Tibial artery (tissue), 4 donors: ENCODE data around the gene MAPRE3.

Source experiments
- DNase-seq, 2 donors: peaks; one replicate each; pipeline ENCODE4 v3.0.0-alpha.2; 2019
- H3K27ac ChIP-seq, 2 donors: fragments of 200-600 bp; sonication (generic) in 1 of 2; 1 replicate in 1 of 2; 2 replicates in 1 of 2; pipeline ENCODE4 v1.5.1; 2018 to 2019; ENCODE audit warnings: mild to moderate bottlenecking in 1 of 2
- H3K27me3 ChIP-seq, 2 donors: fragments of 200-600 bp; sonication (generic) in 1 of 2; one replicate each; pipeline versions ENCODE4 v1.5.1 to v1.6.0; 2016 to 2019
- H3K36me3 ChIP-seq, 3 donors: fragments of 200-600 bp; sonication (generic) in 2 of 3; one replicate each; pipeline ENCODE4 v1.5.1; 2016 to 2019; ENCODE audit warnings: mild to moderate bottlenecking in 2 of 3
- H3K4me1 ChIP-seq, 4 donors: fragments of 200-600 bp; sonication (generic) in 2 of 4; 1 replicate in 3 of 4; 2 replicates in 1 of 4; pipeline ENCODE4 v1.5.1; 2016 to 2019
- H3K4me3 ChIP-seq, 2 donors: fragments of 200-600 bp; sonication (generic) in 1 of 2; 1 replicate in 1 of 2; 2 replicates in 1 of 2; pipeline ENCODE4 v1.5.1; 2018 to 2019; ENCODE audit warnings: mild to moderate bottlenecking in 2 of 2
- H3K9me3 ChIP-seq, 3 donors: fragments of 200-600 bp; sonication (generic) in 1 of 3; one replicate each; pipeline ENCODE4 v1.5.1; 2016 to 2019
- CTCF ChIP-seq, 2 experiments: fragments of 200-600 bp in 1 of 2; fragments of 450-650 bp in 1 of 2; IDR thresholded peaks; one replicate each; pipeline ENCODE4 v1.5.1; 2017 to 2019; ENCODE audit warnings: antibody characterized with exemption in 2 of 2, mild to moderate bottlenecking in 1 of 2, moderate library complexity in 1 of 2
- intact Hi-C: fragments of 100-400 bp; cut with DNase I; formaldehyde crosslinking; loops from one replicate; pipeline ENCODE4 v1.15.0; 2023; ENCODE audit warnings: low total_unique reads

Gene MAPRE3

GRCh38 chr2:27050281-27050995 lies 80.0 kb downstream of the MAPRE3 start:
- Histone ChIP-seq H3K27me3 (no peaks in the 10 kb centered on the region), H3K9me3 (no peaks in the 10 kb centered on the region), H3K27ac (peak overlapping the region; percentile 91 to 98), H3K4me1 (peaks cover 0 to 18% (median 12%) of the 10 kb centered on the region in 4 donors), H3K36me3 (peaks cover 8 to 23% (median 13%) of the 10 kb centered on the region in 3 donors), H3K4me3 (peak overlapping the region; percentile 75 to 98)
- peak; percentile 62 to 73 for TF ChIP-seq CTCF (IDR thresholded peaks at IDR 0.05)
- intact Hi-C loops = loop anchor here (5.0 kb wide), 1 partner anchor 37 kb away; the partner anchor contains the start of gene KHK
- DNase-seq = peak; percentile 91 to 97

GRCh38 chr2:27050996-27051901 lies 80.8 kb downstream of the MAPRE3 start, which contains the start of gene AGBL5:
Gene AGBL5, plus strand, starts transcription at chr2:27051668. Its CDS starts 1,291 bp downstream, at chr2:27052959.
- no peaks in the 10 kb centered on the region for H3K9me3 ChIP-seq
- peak; percentile 96 to 98 for DNase-seq
- H3K27ac ChIP-seq = peak within 1 kb of the TSS; percentile 91 to 98
- no peaks in the 10 kb centered on the region for H3K27me3 ChIP-seq
- H3K36me3 ChIP-seq = peaks cover 16 to 31% (median 19%) of the 10 kb centered on the region in 3 donors
- TF ChIP-seq CTCF (IDR thresholded peaks at IDR 0.05) = no peak
- H3K4me3 ChIP-seq = peak within 1 kb of the TSS; percentile 75 to 98
- intact Hi-C loops = loop anchor here (5.0 kb wide), 1 partner anchor 36 kb away; the partner anchor contains the start of gene KHK
- H3K4me1 ChIP-seq = peaks cover 0 to 18% (median 12%) of the 10 kb centered on the region in 4 donors

GRCh38 chr2:27051902-27052645 lies 81.6 kb downstream of the MAPRE3 start:
- H3K9me3 ChIP-seq = no peaks in the 10 kb centered on the region
- DNase-seq = peak; percentile 45 to 78
- H3K27ac ChIP-seq = peak overlapping the region; percentile 91 to 98
- H3K4me3 ChIP-seq = peak overlapping the region; percentile 75 to 98
- intact Hi-C loops = loop anchor here (5.0 kb wide), 1 partner anchor 35 kb away; the partner anchor contains the start of gene KHK
- H3K36me3 ChIP-seq = peaks cover 21 to 39% (median 24%) of the 10 kb centered on the region in 3 donors
- H3K4me1 ChIP-seq = peaks cover 0 to 18% (median 12%) of the 10 kb centered on the region in 4 donors
- TF ChIP-seq CTCF (IDR thresholded peaks at IDR 0.05) = no peak
- H3K27me3 ChIP-seq = no peaks in the 10 kb centered on the region

- intact Hi-C loops = loop anchor here (5.0 kb wide), 1 partner anchor 34 kb away; the partner anchor contains the start of gene KHK
- Histone ChIP-seq H3K36me3 (peaks cover 21 to 50% (median 24%) of the 10 kb centered on the region in 3 donors), H3K4me1 (peaks cover 0 to 18% (median 12%) of the 10 kb centered on the region in 4 donors), H3K9me3 (no peaks in the 10 kb centered on the region), H3K4me3 (no peak overlapping the region), H3K27me3 (no peaks in the 10 kb centered on the region), H3K27ac (no peak overlapping the region)
- no peak for TF ChIP-seq CTCF (IDR thresholded peaks at IDR 0.05)
- DNase-seq = no peak
These were observed 82.9 kb downstream of the MAPRE3 start for GRCh38 chr2:27053321-27053720.

- no peaks in the 10 kb centered on the region for H3K27me3 ChIP-seq
- H3K36me3 ChIP-seq = peaks cover 21 to 54% (median 24%) of the 10 kb centered on the region in 3 donors
- no peak overlapping the region for H3K4me3 ChIP-seq
- intact Hi-C loops = loop anchor here (5.0 kb wide), 1 partner anchor 34 kb away; the partner anchor contains the start of gene KHK
- H3K9me3 ChIP-seq = no peaks in the 10 kb centered on the region
- DNase-seq = no peak
- peaks cover 0 to 18% (median 12%) of the 10 kb centered on the region in 4 donors for H3K4me1 ChIP-seq
- no peak for TF ChIP-seq CTCF (IDR thresholded peaks at IDR 0.05)
- no peak overlapping the region for H3K27ac ChIP-seq
These were observed 83.3 kb downstream of the MAPRE3 start for GRCh38 chr2:27053776-27054175.
